ENCODE results near the gene SETD3.

The SETD3 gene

DNA sequence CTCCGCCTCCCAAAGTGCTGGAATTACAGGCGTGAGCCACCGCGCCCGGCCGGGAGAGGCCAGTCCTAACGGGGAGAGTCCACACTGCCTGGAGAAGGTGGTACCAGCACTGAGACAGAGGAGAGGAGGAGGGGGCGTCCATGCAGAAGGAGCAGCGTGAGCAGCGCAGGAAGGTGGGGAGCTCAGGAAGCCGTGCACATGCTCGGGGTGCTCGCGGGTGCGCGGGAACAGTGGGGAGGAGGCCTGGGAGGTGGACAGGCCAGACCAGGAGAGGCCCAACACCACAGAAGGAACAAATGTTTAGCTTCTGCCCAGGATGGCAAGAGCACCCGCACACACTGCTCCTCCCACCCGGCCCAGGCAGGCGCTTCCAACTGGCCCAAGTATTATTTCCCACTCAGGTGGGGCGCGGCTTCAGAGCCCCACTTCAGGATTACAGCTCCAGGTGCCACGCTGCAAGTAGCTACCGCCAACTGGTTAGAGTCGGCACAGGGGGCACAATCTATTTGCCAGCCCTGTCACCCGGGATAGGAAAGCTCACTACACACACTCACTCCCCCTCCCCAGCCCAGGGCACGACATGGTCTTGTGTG is 127.9 kb downstream of the SETD3 start:
- Histone ChIP-seq H3K4me3 (ENCODE audit: low read length) (no peak overlapping the region), H3K9me3 (ENCODE audit: insufficient read depth, low read length) (no peaks in the 10 kb centered on the region), H3K9ac (ENCODE audit: low read length) (no peak overlapping the region), H3K36me3 (replicated peaks; ENCODE audit: low read depth, low read length) (no peaks in the 10 kb centered on the region), H2AFZ (ENCODE audit: low read depth, low read length) (no peak overlapping the region), H4K20me1 (ENCODE audit: insufficient read depth, low read length) (no peaks in the 10 kb centered on the region), H3K4me1 (ENCODE audit: low read length) (no peaks in the 10 kb centered on the region), H3K27ac (ENCODE audit: low read length) (no peak overlapping the region), H3K4me2 (ENCODE audit: low read length) (no peak overlapping the region), H3K27me3 (ENCODE audit: low read depth, low read length) (no peaks in the 10 kb centered on the region; the same call in 1 of the 2 replicates), H3K79me2 (ENCODE audit: low read length) (no peaks in the 10 kb centered on the region)
- no peak for TF ChIP-seq EZH2phosphoT487 (IDR thresholded peaks at IDR 0.05; ENCODE audit: low read depth)
- no peak for TF ChIP-seq CTCF (IDR thresholded peaks at IDR 0.05; ENCODE audit: low read depth, low read length)

GRCh38 chr14:99351166-99352007 is 129.3 kb downstream of the SETD3 start:
- H3K79me2 ChIP-seq (ENCODE audit: low read length), result no peaks in the 10 kb centered on the region
- no peak overlapping the region for H3K4me2 ChIP-seq (ENCODE audit: low read length)
- no peaks in the 10 kb centered on the region for H4K20me1 ChIP-seq (ENCODE audit: insufficient read depth, low read length)
- no peaks in the 10 kb centered on the region for H3K36me3 ChIP-seq (replicated peaks; ENCODE audit: low read depth, low read length)
- no peak overlapping the region for H2AFZ ChIP-seq (ENCODE audit: low read depth, low read length)
- H3K27ac ChIP-seq (ENCODE audit: low read length), result no peak overlapping the region
- H3K4me1 ChIP-seq (ENCODE audit: low read length), result no peaks in the 10 kb centered on the region
- 0 out of 2 replicates have a peak, but pooled peaks have one; percentile 6 for TF ChIP-seq CTCF (IDR thresholded peaks at IDR 0.05; ENCODE audit: low read depth, low read length)
- no peak for TF ChIP-seq EZH2phosphoT487 (IDR thresholded peaks at IDR 0.05; ENCODE audit: low read depth)
- H3K4me3 ChIP-seq (ENCODE audit: low read length), result no peak overlapping the region
- no peaks in the 10 kb centered on the region for H3K9me3 ChIP-seq (ENCODE audit: insufficient read depth, low read length)
- H3K9ac ChIP-seq (ENCODE audit: low read length), result no peak overlapping the region
- no peaks in the 10 kb centered on the region; the same call in 1 of the 2 replicates for H3K27me3 ChIP-seq (ENCODE audit: low read depth, low read length)

- Histone ChIP-seq H3K4me2 (ENCODE audit: low read length) (no peak overlapping the region), H3K27me3 (ENCODE audit: low read depth, low read length) (no peaks in the 10 kb centered on the region; the same call in 1 of the 2 replicates), H3K9me3 (ENCODE audit: insufficient read depth, low read length) (no peaks in the 10 kb centered on the region), H3K79me2 (ENCODE audit: low read length) (no peaks in the 10 kb centered on the region), H2AFZ (ENCODE audit: low read depth, low read length) (no peak overlapping the region), H3K36me3 (replicated peaks; ENCODE audit: low read depth, low read length) (no peaks in the 10 kb centered on the region), H3K4me3 (ENCODE audit: low read length) (no peak overlapping the region), H3K27ac (ENCODE audit: low read length) (no peak overlapping the region), H3K9ac (ENCODE audit: low read length) (no peak overlapping the region), H4K20me1 (ENCODE audit: insufficient read depth, low read length) (no peaks in the 10 kb centered on the region), H3K4me1 (ENCODE audit: low read length) (no peaks in the 10 kb centered on the region)
- TF ChIP-seq CTCF (IDR thresholded peaks at IDR 0.05; ENCODE audit: low read depth, low read length) (no peak), EZH2phosphoT487 (IDR thresholded peaks at IDR 0.05; ENCODE audit: low read depth) (no peak)
Observed at GRCh38 chr14:99350751-99351150, 129.9 kb downstream of the SETD3 start.

DNA sequence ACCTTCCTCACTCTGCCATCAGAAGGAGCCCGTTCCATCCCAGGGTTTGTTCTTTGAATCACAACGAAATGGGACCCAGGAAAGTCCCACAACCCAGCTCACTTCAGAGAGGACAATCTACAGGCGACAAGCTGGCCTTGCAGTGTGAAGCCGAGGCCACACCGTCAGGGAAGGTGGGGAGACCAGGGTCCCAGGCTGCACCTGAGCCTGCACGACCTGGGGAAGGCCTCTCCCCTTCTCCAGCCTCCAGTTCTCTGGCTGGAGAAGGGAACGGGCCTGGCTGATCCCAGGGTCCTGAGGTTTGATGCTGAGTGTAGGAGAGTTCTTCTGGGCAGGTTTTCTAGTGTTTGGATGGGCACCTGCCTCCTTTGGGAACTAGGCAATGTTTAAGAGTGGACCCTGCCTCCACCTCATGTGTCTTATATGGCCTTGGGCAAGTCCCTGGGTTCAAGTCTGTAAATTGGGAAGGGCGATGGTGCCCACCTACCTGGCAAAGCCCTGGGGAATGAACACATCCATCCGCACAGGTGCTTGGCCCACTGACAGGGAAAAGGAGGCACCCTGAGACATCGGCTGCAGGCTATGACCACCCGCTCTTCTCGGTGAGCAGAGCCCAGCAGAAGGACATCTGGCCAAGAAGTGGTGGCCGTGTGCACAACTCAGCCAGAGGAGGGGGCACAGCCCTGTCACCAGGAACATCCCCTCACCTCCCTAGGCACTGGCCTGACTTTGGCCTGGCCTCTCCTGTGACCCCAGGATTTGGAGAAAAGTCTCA is 130.8 kb downstream of the SETD3 start:
- no peaks in the 10 kb centered on the region; the same call in 1 of the 2 replicates for H3K27me3 ChIP-seq (ENCODE audit: low read depth, low read length)
- H2AFZ ChIP-seq (ENCODE audit: low read depth, low read length), result no peak overlapping the region
- H3K4me3 ChIP-seq (ENCODE audit: low read length), result no peak overlapping the region
- no peak overlapping the region for H3K4me2 ChIP-seq (ENCODE audit: low read length)
- TF ChIP-seq CTCF (IDR thresholded peaks at IDR 0.05; ENCODE audit: low read depth, low read length) (no peak), EZH2phosphoT487 (IDR thresholded peaks at IDR 0.05; ENCODE audit: low read depth) (no peak)
- no peaks in the 10 kb centered on the region for H3K9me3 ChIP-seq (ENCODE audit: insufficient read depth, low read length)
- no peak overlapping the region for H3K9ac ChIP-seq (ENCODE audit: low read length)
- no peaks in the 10 kb centered on the region for H3K79me2 ChIP-seq (ENCODE audit: low read length)
- no peaks in the 10 kb centered on the region for H4K20me1 ChIP-seq (ENCODE audit: insufficient read depth, low read length)
- no peaks in the 10 kb centered on the region for H3K4me1 ChIP-seq (ENCODE audit: low read length)
- no peak overlapping the region for H3K27ac ChIP-seq (ENCODE audit: low read length)
- H3K36me3 ChIP-seq (replicated peaks; ENCODE audit: low read depth, low read length), result no peaks in the 10 kb centered on the region

Data from OCI-LY3 (cell line).